Cortex of kidney (tissue), 1 donor: Measurements from ENCODE around the gene LRPPRC.
"Not testable (repeated sequence)": the region's sequence is repeated elsewhere in the genome, so short reads cannot be mapped to it uniquely, and the experiment has no call there.

ENCODE experiments used
- DNase-seq: peaks from one replicate; lab custom pipeline; 2025; lab: John Stamatoyannopoulos, UW

The LRPPRC gene

GRCh38 chr2:43977677-43978375 lies 18.0 kb downstream of the LRPPRC start:
- DNase-seq, result no peak

GRCh38 chr2:43960921-43961320 lies 34.9 kb downstream of the LRPPRC start:
- DNase-seq, result no peak

DNA sequence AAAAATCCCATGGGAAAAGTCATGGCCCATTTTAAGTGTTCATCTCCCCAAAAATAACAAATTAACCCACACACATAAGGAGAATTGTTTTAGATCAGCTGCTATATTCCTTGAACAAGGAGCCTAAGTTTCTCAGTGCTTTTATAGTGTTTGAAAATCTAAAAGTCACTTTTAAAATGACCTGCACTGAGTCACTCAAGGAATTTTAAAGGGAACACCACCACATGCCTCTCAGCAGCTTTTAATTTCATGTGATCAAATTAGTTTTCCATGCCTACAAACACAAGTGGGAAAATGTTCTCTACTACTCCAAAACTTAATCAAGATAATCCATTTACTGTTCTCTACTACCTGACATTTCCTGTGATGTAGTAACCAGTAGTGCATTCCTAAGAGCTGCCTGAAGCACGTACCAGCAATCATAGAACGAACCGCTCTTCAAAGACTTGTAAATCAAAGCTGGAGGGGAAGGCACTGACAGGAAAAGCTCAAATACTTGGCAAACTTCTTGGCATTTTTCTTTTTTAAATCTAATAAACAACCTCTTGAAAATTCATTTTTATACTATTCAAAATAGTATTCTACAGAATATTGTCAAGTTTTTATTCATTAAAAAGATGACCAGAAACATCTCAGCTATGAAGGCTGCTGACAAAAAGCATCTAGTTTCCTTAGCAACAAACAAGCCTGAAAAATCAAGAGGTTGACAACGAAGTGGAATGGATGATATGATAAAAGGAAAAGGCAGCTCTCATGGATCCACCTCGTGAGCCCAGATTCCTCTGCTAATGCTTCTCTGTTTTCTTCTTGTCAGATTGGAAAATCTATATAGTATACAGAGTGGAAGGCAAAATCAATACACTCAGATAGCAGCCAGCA lies 37.2 kb downstream of the LRPPRC start:
- DNase-seq, result no peak

GRCh38 chr2:43950383-43951008 lies 45.3 kb downstream of the LRPPRC start:
- DNase-seq, result no peak

DNA sequence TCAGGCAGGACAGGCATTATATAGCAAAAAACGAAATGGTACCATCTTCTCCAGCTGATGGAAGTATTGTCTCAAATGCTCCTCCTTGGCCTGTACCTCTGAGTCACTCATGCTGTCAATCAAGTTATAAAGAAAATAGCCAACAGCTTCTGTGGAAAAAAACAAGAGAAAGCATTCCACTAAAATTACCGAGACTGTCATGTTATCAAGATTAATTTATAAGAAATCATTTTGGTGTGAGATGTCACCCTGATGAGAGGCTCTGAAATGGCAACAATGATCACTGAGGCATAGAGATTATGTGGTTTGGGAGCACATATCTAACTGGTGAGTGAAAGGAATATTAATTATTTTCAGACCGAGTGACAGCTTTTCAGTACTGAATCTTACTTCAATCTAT lies 47.4 kb downstream of the LRPPRC start:
- DNase-seq, result no peak

DNA sequence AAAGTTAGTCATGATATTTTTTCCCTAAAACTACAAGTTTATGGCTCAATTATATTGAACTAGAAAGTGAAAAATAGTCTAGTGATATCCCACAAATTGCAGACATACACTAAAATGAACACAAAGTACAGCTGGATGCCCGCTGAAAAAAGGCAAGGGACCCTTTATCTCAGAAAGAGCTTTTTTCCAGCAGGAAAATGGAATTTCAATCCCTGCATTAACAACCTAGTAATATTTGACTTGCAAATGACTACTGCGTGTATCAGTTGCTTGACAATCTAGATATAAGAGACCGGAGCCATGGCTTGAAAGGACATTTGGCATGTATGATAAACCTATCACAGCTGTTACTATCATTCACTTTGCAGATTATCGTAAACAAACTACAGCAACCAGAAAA lies 49.1 kb downstream of the LRPPRC start:
- no peak for DNase-seq

GRCh38 chr2:43945439-43945838 lies 50.4 kb downstream of the LRPPRC start:
- no peak for DNase-seq

GRCh38 chr2:43944915-43945314 lies 50.9 kb downstream of the LRPPRC start:
- DNase-seq, result no peak

DNA sequence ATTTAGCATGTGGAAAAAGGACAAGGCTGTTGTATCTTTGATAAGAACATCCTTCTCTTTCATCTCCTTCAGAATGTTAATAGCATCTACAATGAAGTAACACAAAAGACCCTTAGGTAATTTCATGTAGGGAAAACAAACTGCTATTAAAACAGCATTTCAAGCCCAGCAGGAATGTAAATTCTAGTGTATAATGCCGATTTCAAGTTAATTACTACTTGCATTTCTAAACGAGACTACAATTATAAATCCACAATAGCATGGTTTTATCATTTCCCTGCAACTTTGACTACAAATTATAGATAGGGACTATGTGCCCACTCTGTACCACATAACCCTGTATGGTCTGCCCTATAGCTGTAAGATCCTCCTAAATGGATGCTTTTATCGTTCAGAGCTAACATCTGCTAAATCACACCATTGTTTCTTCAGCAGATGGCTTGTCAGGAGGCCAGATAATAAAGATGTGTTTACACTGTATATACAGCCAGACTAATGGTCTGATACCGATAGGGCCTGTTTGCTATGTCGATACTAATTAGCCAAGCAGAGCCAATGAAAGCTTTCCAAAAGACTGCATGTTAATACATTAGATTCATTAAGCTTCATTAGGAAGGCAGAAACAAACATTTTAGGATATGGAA lies 51.9 kb downstream of the LRPPRC start:
- DNase-seq, result no peak

GRCh38 chr2:43943323-43943722 lies 52.5 kb downstream of the LRPPRC start:
- no peak for DNase-seq

GRCh38 chr2:43942881-43943280 lies 52.9 kb downstream of the LRPPRC start:
- no peak for DNase-seq

DNA sequence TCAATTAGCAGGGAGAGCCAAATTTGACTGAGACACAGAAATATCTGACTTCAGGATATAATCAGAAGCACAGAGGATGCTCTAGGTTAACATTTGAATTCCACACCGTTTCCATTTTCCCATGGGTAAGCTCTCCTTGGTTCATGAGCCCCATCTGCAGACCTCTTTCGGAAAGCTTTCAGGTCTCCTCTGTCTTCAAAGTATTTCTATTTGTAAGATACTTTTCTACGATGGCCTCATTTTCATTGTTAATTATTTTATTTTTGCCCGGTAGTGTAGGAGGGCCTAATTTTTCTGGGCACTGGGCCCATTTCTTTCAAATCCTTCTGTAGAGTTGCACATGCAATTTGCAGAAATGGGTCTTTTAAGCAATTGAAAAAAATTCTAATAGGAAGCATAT lies 53.8 kb downstream of the LRPPRC start:
- no peak for DNase-seq

DNA sequence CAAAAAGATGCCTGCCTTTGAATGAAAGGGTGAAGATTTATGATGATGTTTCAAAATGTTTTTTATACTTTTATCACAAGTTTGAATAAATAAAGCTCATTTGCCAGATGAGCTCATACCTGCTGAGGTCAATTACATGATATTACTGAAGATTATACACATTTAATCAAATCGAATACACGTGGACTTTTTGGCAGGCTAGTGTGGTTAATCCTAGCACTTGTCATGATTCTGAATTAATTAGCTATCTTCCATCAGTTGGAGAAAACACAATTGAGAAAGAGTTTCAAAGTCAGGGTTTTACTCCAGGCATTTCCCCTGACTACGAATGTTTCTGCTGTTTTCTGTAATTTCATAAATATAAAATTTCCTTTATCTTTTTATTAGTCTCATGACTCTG lies 54.4 kb downstream of the LRPPRC start:
- DNase-seq, result no peak

GRCh38 chr2:43939695-43940256 lies 56.0 kb downstream of the LRPPRC start:
- DNase-seq, result no peak

GRCh38 chr2:43937269-43937820 lies 58.4 kb downstream of the LRPPRC start:
- DNase-seq, result no peak

DNA sequence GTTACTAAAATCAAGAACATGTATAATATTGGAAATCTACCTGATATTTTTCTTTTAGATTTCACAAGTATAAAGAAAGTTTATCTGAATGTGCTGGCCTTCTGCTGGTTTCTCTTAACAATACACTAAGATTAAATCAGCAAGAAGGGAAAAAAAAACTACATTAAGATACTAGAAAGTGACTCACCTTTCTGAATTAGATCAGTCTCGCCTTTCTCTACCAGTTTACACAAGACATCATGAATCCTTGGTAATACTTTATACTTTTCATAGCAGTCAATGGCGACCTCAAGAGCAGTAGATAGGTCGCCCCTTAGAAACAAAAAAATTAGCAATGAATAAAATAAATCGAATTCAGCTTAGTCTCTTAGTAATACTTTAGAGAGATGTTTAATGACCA lies 61.2 kb downstream of the LRPPRC start:
- no peak for DNase-seq

DNA sequence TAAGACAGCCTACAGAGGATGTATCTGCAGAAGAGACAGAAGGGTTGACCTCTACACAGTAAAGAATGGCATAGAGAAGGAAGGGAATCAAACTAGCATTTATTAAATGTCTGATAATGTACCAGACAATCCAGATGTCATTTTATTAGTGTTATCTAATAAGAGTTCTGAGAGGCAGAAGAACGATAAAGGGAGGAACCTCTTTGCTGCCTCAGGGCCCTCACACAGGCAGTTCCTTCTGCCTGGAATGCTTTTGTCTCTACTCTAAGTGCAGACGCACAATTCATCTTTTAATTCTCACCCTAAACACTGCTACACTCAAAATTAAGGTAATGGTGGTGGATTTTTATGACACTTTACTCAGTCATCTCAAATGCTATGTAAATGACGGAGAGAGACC lies 64.5 kb downstream of the LRPPRC start:
- DNase-seq, result no peak

GRCh38 chr2:43927442-43927841 lies 68.3 kb downstream of the LRPPRC start:
- DNase-seq, result no peak

DNA sequence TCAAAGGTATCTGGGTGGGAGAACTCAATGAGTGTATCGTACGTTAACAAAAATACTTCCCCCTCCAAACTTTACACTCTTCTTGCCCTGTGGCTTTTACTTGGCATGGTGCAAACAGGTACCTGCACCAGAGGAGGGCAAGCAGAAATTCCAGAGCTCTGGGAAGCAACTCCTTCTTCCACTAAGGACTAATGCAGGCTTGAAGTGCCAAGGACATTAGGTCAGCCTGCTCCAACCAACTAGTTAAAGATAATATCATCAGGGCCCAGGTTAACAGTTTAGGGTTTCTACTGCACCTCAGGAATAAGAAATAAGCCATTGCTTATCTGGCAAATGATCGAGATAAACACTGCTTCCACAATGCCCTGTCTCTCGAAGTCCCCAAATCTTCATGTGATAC lies 70.4 kb downstream of the LRPPRC start:
- DNase-seq, result no peak

DNA sequence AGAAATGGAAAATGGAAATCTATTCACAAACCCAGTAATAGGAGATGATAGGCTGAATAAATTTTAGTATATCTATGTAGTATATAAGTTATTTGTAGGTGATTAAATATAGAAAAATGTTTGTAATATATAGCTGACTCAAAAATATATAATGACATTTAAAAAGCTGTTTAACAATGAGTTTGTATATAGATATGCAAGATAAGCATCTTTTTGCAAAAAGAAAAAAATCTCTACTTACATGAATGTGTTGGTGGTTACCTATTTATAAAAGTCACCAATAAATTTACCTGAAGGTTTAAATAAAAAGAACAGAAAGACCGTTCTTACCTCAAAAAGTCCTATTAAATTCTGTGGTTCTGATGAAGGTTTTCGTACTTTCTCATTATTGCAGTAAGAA lies 71.3 kb downstream of the LRPPRC start:
- DNase-seq, result no peak

GRCh38 chr2:43911136-43911790 lies 84.5 kb downstream of the LRPPRC start:
- DNase-seq, result not testable (repeated sequence)
